ENCODE measurements around the gene PTBP2. TPM values are rescaled to one million over a fixed set of nuclear protein-coding genes. Genes with fewer than 3 reads are reported as not detected.

PTBP2 gene
- total and polyA plus RNA-seq, 10 of the 15 experiments (the other 5 are each of a cell fraction or from before 2014, with no cell fraction given), result 5.8 to 17.5 (median 11.1) TPM

DNA sequence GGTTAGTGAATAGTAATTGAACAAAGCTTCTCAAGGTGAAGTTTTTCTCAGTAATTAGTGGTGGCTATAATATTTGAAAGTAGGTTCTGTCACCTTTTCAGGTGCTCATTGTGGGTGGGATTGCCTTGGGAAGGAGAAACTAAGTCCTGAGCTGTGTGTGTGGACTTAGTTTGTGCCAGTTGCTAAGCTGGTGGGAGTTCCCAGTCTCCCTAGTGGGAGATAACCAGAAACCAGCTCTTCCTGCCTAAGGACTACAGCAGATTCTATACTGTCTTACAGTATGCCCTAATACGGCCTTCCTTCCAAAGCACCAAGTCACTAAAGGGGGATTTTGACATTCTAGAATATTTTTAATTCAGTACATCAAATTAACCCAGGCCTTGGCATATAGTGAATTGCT is 94.3 kb downstream of the PTBP2 start:
- intact Hi-C loops (cut with micrococcal nuclease; ENCODE audit: unreplicated experiment), result no loop called here
- SMC1A ChIA-PET (ENCODE audit: uncharacterized antibody, unreplicated experiment), result interaction anchor here (0.9 to 1.6 kb wide), 3 partner anchors 9 to 12 kb away, joined by 3 to 4 read pairs (median 3); no protein-coding TSS in a partner anchor

More for the DNA sequence above, 94.3 kb downstream of the PTBP2 start:
- Histone ChIP-seq H2AFZ (ENCODE audit: control insufficient read depth, low read depth, low read length) (no peak overlapping the region), H3K4me3 (no peak overlapping the region), H3K9ac (ENCODE audit: control insufficient read depth, insufficient read depth, low read length) (no peak overlapping the region), H4K20me1 (ENCODE audit: control insufficient read depth, insufficient read depth) (no peaks in the 10 kb centered on the region), H3K9me3 (replicated peaks; ENCODE audit: control insufficient read depth, insufficient read depth, low read length) (no peaks in the 10 kb centered on the region), H3K27ac (ENCODE audit: control insufficient read depth, insufficient read depth) (no peak overlapping the region), H3K27me3 (replicated peaks in 1 of 2; ENCODE audit: control insufficient read depth in 2 of 2, insufficient read depth in 2 of 2, low read length in 1 of 2) (no peaks in the 10 kb centered on the region), H3K4me2 (ENCODE audit: control insufficient read depth, insufficient read depth) (no peak overlapping the region), H3K79me2 (ENCODE audit: control insufficient read depth, insufficient read depth, low read length) (no peaks in the 10 kb centered on the region), H3K36me3 (ENCODE audit: control insufficient read depth in 2 of 2, insufficient read depth in 2 of 2, low read length in 1 of 2) (peaks cover 0 to 2% of the 10 kb centered on the region in 2 experiments; a peak in 2 of 4 replicates), H3K4me1 (ENCODE audit: control insufficient read depth, insufficient read depth, low read length) (no peaks in the 10 kb centered on the region)
- ChIA-PET POLR2A (no interaction called here), CTCF (interaction anchor here (0.7 to 1.2 kb wide), 2 partner anchors 28 to 33 kb away, joined by 3 read pairs; no protein-coding TSS in a partner anchor), RAD21 (ENCODE audit: unreplicated experiment) (no interaction called here)
- no TSS peak for BruUV-seq (replicated peaks)
- in situ Hi-C loops (cut with MboI), result no loop called here
- ATAC-seq (no peak), FAIRE-seq (no peak), DNase-seq (ENCODE audit: low read depth, low spot score) (no peak)
- TF ChIP-seq CHD4 (IDR thresholded peaks at IDR 0.05) (no peak), SPI1 (IDR thresholded peaks at IDR 0.05; ENCODE audit: borderline replicate concordance, insufficient read depth, low read depth, low read length) (no peak), SRF (IDR thresholded peaks at IDR 0.05; ENCODE audit: low read depth in 2 of 2, low read length in 2 of 2) (no peak), ZBTB11 (CRISPR knock-in tag; IDR thresholded peaks at IDR 0.05) (no peak), TCF12 (IDR thresholded peaks at IDR 0.05; ENCODE audit: low read depth, low read length) (no peak), ETV6 (conservative IDR thresholded peaks at IDR 0.05 in 1 of 2, IDR thresholded peaks at IDR 0.05 in 1 of 2; ENCODE audit: borderline replicate concordance in 1 of 2, low read depth in 1 of 2) (no peak), ZBED1 (IDR thresholded peaks at IDR 0.05; ENCODE audit: borderline replicate concordance) (no peak), SREBF1 (IDR thresholded peaks at IDR 0.05; ENCODE audit: low read length) (no peak), NBN (IDR thresholded peaks at IDR 0.05) (no peak), IKZF2 (IDR thresholded peaks at IDR 0.05) (no peak)
- TF ChIP-seq, protein P1, sequence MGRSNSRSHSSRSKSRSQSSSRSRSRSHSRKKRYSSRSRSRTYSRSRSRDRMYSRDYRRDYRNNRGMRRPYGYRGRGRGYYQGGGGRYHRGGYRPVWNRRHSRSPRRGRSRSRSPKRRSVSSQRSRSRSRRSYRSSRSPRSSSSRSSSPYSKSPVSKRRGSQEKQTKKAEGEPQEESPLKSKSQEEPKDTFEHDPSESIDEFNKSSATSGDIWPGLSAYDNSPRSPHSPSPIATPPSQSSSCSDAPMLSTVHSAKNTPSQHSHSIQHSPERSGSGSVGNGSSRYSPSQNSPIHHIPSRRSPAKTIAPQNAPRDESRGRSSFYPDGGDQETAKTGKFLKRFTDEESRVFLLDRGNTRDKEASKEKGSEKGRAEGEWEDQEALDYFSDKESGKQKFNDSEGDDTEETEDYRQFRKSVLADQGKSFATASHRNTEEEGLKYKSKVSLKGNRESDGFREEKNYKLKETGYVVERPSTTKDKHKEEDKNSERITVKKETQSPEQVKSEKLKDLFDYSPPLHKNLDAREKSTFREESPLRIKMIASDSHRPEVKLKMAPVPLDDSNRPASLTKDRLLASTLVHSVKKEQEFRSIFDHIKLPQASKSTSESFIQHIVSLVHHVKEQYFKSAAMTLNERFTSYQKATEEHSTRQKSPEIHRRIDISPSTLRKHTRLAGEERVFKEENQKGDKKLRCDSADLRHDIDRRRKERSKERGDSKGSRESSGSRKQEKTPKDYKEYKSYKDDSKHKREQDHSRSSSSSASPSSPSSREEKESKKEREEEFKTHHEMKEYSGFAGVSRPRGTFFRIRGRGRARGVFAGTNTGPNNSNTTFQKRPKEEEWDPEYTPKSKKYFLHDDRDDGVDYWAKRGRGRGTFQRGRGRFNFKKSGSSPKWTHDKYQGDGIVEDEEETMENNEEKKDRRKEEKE (IDR thresholded peaks at IDR 0.05), result no peak
- TF ChIP-seq, protein P2, sequence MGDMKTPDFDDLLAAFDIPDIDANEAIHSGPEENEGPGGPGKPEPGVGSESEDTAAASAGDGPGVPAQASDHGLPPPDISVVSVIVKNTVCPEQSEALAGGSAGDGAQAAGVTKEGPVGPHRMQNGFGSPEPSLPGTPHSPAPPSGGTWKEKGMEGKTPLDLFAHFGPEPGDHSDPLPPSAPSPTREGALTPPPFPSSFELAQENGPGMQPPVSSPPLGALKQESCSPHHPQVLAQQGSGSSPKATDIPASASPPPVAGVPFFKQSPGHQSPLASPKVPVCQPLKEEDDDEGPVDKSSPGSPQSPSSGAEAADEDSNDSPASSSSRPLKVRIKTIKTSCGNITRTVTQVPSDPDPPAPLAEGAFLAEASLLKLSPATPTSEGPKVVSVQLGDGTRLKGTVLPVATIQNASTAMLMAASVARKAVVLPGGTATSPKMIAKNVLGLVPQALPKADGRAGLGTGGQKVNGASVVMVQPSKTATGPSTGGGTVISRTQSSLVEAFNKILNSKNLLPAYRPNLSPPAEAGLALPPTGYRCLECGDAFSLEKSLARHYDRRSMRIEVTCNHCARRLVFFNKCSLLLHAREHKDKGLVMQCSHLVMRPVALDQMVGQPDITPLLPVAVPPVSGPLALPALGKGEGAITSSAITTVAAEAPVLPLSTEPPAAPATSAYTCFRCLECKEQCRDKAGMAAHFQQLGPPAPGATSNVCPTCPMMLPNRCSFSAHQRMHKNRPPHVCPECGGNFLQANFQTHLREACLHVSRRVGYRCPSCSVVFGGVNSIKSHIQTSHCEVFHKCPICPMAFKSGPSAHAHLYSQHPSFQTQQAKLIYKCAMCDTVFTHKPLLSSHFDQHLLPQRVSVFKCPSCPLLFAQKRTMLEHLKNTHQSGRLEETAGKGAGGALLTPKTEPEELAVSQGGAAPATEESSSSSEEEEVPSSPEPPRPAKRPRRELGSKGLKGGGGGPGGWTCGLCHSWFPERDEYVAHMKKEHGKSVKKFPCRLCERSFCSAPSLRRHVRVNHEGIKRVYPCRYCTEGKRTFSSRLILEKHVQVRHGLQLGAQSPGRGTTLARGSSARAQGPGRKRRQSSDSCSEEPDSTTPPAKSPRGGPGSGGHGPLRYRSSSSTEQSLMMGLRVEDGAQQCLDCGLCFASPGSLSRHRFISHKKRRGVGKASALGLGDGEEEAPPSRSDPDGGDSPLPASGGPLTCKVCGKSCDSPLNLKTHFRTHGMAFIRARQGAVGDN (IDR thresholded peaks at IDR 0.05), result no peak
- WGBS (ENCODE audit: insufficient coverage, insufficient replicate concordance, low lambda C conversion rate, missing lambda C conversion rate), result 100% methylated on average over 1 of the region's 1 CpG
